Epithelial cell of proximal tubule (primary cell): Measurements from ENCODE around the gene HRH2. TPM values are rescaled to one million over a fixed set of nuclear protein-coding genes. Genes with fewer than 3 reads are reported as not detected.
"Not testable (repeated sequence)": the region's sequence is repeated elsewhere in the genome, so short reads cannot be mapped to it uniquely, and the experiment has no call there.

Experiments used
- DNase-seq: peaks from one replicate; pipeline ENCODE4 v3.0.0-alpha.2; 2011; ENCODE audit warnings: low read depth
- H3K4me3 ChIP-seq: 2 replicates; pipeline ENCODE4 v1.5.1; 2011; ENCODE audit warnings: low read depth, mild to moderate bottlenecking, low read length
- total RNA-seq: library from RNA; depleted of rRNA; stranded (reverse); fragments of >200 nt; gene quantifications from 2 replicates; pipeline ENCODE4 v1.2.3, GENCODE V29; 2015
- TF ChIP-seq, protein P1 (sequence below): conservative IDR thresholded peaks from 2 replicates; pipeline ENCODE4 v1.5.1; 2012; ENCODE audit warnings: low read depth, mild to moderate bottlenecking, low read length

The HRH2 gene
- total RNA-seq, 1 donor from 2014 or later, result 0.29 TPM

DNA sequence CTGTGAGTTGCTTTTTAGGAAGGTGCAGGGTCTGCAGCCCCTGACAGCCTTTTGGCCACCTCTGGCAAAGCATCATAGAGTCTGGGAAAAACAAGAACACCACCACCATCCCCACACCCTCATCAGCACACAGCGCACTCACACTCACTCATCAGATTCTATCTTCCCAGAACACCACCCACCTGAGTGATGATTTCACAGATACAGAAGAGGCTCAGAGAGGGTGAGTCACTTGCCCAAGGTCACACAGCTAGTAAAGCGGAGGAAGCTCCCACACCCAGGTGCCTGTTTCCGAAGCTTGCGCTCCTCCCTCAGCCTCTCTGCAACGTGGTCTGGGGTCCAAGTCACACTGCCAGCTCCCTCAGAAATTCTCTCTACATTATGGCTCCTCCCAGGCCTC is 41.8 kb upstream of the HRH2 start:
- no peak for DNase-seq
- TF ChIP-seq, protein P1, sequence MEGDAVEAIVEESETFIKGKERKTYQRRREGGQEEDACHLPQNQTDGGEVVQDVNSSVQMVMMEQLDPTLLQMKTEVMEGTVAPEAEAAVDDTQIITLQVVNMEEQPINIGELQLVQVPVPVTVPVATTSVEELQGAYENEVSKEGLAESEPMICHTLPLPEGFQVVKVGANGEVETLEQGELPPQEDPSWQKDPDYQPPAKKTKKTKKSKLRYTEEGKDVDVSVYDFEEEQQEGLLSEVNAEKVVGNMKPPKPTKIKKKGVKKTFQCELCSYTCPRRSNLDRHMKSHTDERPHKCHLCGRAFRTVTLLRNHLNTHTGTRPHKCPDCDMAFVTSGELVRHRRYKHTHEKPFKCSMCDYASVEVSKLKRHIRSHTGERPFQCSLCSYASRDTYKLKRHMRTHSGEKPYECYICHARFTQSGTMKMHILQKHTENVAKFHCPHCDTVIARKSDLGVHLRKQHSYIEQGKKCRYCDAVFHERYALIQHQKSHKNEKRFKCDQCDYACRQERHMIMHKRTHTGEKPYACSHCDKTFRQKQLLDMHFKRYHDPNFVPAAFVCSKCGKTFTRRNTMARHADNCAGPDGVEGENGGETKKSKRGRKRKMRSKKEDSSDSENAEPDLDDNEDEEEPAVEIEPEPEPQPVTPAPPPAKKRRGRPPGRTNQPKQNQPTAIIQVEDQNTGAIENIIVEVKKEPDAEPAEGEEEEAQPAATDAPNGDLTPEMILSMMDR, result no peak
- no peak overlapping the region for H3K4me3 ChIP-seq

DNA sequence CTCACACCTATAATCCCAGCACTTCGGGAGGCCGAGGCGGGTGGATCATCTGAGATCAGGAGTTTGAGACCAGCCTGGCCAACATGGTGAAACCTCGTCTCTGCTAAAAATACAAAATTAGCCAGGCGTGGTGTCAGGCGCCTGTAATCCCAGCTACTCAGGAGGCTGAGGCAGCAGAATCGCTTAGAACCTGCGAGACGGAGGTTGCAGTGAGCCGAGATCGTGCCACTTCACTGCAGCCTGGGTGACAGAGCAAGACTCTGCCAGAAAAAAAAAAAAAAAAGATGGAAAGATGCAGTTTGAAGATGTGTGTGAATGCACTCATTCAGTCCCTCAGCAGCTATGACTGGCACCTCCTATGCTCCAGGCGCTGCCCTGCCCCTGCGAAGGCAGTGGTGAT is 41.3 kb upstream of the HRH2 start:
- not testable (repeated sequence) for DNase-seq, H3K4me3 ChIP-seq

DNA sequence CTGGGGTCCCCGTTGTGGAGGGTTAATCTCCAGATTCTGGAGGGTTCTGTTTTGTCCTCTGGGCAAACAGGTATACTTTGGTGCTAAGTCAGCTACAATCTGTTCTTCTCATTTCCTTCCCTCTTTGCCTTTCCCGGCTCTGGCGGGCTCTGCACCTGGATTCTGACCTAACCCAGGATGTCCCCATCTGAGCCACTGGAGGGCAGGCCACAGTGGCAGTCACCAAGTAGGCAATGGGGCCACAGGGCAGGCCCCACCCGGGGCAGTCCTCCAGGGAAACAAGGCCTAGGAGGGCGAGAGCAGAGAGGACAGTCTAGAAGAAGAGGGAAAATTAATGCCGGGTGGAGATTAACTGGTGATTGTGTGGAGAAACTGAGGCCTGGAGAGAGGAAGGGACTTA is 40.4 kb upstream of the HRH2 start:
- TF ChIP-seq, protein P1, result no peak
- DNase-seq, result no peak
- no peak overlapping the region for H3K4me3 ChIP-seq

DNA sequence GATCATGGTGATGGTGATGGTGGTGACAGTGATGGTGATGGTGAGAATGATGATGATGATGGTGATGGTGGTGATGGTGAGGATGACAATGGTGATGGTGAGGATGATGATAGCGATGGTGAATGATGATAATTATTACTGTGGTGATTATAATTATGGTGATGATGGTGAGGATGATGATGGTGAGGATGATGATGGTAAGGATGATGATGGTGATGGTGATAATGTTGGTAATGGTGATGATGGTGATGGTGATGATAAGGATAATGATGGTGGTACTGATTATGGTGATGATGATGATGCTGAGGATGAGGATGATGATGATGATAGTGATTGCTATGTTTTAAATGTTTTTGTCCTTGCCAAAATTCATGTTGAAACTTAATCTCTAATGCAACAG is 37.3 kb upstream of the HRH2 start:
- TF ChIP-seq, protein P1, result no peak
- DNase-seq, result no peak
- H3K4me3 ChIP-seq, result no peak overlapping the region

DNA sequence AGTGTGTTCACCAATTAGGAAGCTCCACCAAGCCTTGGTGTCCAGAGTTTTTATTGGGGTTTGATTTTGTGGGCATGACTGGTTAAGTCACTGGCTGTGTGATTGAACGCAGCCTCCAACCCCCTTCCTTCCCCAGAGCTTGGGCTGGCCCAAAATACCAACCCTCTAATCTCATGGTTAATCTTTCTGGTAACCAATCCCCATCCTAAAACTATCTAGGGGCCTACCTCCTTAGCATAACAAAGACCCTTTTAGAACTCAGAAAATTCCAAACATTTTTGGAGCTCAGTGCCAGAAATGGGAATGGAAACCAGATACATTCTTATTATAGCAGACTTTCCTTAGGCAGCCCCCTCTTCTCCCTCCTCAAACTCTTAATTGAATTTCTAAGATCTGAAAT is 35.9 kb upstream of the HRH2 start:
- no peak for DNase-seq
- no peak overlapping the region for H3K4me3 ChIP-seq
- TF ChIP-seq, protein P1, result no peak

DNA sequence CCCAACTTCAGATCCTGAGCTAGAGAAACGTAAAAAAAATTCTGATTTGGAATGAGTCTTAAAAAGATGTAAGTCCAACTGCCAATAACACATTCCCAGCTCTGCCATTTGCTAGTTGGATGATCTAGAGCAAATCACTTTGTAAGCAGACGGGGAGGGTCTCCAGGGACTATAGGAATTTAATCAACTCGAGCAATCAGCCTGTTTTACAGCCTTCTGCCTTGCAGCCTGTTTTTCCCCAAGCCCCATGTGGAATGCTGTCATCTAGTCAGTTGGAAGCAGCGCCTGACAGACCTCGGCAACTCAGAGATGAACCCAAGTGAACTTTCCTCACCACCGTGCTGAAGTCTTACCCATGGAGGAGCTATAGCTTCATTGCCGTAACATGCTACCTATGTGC is 34.8 kb upstream of the HRH2 start:
- TF ChIP-seq, protein P1, result no peak
- no peak overlapping the region for H3K4me3 ChIP-seq
- DNase-seq, result no peak

DNA sequence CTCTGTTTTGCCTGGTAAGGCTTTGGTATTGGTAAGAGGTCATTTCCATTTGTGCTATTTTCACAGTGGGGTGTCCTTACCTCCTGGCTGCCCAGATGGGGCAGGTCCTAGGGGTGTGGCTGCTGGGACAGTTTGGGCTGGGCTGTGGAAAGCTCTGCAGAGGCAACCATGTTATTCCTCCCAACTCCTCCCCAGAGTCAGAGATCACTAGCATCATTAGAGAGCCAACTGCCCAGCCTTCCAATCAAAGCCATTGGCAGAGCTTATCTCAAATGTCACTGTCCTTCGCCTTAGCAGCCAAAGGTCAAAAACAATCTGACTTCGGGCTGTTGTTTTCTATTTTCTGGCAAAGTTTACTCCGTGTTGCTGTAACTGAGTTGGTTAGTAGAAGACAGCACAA is 33.6 kb upstream of the HRH2 start:
- TF ChIP-seq, protein P1, result no peak
- H3K4me3 ChIP-seq, result no peak overlapping the region
- DNase-seq, result no peak

DNA sequence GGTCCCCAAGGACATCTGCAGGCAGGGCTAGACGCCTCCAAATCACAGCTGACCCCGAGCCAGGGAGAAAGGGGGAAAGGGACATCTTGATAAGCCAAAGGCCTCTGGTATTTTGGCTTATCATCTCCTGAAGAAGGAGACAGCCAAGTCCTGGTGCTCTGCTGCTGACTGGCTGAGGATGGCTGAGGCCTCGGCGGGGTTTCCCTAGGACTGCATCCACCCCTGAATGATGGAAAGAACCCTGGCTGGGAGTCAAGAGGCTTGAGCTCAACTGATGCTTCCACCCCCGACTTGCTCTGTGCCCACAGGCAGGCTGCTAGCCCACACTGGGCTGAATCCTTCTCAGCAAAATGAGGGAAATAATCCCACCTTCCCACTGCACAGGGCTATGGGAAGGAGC is 30.9 kb upstream of the HRH2 start:
- H3K4me3 ChIP-seq, result no peak overlapping the region
- TF ChIP-seq, protein P1, result no peak
- no peak for DNase-seq
